CD4-positive, alpha-beta T cell treated with Interleukin-4 for 1 hour (primary cell): ENCODE measurements around the gene FANCD2.
"Not testable (repeated sequence)": the region's sequence is repeated elsewhere in the genome, so short reads cannot be mapped to it uniquely, and the experiment has no call there.

Source experiments
- DNase-seq, 2 donors: peaks; one replicate each; pipeline ENCODE4 v3.0.0-alpha.2; 2020 to 2022

FANCD2 gene

DNA sequence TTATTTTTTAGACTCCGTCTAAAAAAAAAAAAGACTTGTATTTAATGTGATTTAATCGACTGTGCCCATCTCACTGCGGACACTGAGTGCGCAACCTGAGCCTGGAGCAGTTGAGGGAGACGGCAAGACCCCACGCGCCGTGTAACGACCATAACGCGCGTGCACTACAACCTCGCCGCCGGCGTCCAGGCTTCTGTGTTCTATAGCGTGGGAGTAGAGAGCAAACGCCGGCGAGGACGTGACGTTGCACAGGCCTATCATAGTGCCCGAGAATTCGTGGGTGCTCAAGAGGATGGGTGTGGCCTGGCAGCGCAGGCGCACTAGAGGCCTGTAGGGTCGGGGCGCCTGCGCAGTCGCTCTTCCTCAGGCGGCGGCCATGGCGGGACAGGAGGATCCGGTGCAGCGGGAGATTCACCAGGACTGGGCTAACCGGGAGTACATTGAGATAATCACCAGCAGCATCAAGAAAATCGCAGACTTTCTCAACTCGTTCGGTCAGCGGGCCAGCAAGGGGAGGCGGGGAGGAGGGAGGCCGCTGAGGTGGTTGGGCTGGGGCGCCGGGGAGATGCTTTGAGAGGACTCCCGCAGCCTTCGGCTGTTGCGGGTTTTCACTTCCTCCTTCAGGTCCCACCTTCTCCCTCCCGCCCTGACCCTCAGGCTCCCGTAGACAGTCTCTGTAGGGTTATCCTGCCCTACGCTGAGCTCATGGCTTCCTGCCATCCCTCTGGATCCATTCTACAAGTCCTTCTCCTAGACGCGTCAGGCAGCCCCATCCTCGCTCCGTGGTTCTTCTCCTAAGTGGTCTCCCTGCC is 89.3 kb downstream of the FANCD2 start, which contains the start of gene BRK1:
BRK1 (plus strand) TSS at position 350 of the 812 bp plus-strand sequence; CDS start at position 377, 27 bp downstream.
- peak; percentile 95 to 96 for DNase-seq

- DNase-seq: peak; percentile 11 to 27
Measured at GRCh38 chr3:10116138-10116460, 89.9 kb downstream of the FANCD2 start.

DNA sequence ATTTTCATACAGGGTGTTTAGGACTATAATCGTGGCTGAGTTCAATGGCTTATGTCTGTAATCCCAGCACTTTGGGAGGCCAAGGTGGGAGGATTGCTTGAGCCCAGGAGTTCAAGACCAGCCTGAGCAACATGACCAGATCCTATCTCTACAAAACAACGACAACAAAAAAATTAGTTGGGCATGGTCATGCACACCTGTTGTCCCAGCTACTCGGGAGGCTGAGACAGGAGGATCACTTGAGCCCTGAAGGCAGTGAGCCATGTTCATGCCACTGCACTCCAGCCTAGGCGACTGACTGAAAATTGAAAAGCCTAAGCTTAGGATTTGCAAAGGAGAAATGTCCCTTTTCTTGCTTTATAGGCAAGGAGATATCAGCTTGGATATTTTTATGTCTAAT is 90.7 kb downstream of the FANCD2 start:
- no peak for DNase-seq

GRCh38 chr3:10119376-10119775 is 93.1 kb downstream of the FANCD2 start:
- no peak for DNase-seq

DNA sequence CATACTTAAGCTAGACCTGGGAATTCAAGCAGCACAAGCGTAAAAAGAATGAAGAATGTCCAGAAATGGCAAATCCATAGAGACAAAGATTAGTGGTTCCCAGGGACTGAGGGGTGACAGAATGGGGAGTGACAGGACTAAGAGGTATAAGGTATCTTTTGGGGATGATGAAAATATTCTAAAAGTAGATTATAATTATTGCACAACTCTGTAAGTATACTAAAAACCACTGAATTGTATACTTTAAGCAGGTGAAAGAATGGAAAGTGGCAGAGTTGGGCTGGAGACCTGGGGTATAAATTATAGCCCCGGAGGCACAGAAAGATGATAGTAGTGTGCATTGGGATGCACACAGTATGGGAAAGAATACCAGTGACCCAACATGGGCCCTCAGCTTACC is 94.8 kb downstream of the FANCD2 start:
- DNase-seq: no peak

- DNase-seq: no peak
Measured at GRCh38 chr3:10122724-10123123, 96.5 kb downstream of the FANCD2 start.

GRCh38 chr3:10135872-10136271 is 109.6 kb downstream of the FANCD2 start:
- DNase-seq: not testable (repeated sequence)

- no peak for DNase-seq
Measured at GRCh38 chr3:10136426-10137005, 110.3 kb downstream of the FANCD2 start.

DNA sequence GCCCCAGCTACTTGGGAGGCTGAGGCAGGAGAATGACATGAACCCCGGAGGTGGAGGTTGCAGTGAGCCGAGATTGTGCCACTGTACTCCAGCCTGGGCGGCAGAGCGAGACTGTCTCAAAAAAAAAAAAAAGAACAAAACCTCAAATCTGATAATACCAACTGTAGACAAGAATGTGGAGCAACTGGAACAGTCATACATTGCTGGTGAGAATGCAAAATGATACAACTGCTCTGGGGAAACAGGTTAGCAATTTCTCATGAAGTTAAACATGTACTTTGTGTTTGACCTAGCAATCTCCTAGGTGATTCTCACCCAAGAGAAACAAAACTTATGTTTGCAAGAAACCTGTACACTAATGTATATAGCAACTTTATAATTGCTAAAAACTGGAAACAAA is 110.9 kb downstream of the FANCD2 start:
- DNase-seq: no peak

- DNase-seq: no peak
Measured at GRCh38 chr3:10140996-10141546, 114.8 kb downstream of the FANCD2 start.

DNA sequence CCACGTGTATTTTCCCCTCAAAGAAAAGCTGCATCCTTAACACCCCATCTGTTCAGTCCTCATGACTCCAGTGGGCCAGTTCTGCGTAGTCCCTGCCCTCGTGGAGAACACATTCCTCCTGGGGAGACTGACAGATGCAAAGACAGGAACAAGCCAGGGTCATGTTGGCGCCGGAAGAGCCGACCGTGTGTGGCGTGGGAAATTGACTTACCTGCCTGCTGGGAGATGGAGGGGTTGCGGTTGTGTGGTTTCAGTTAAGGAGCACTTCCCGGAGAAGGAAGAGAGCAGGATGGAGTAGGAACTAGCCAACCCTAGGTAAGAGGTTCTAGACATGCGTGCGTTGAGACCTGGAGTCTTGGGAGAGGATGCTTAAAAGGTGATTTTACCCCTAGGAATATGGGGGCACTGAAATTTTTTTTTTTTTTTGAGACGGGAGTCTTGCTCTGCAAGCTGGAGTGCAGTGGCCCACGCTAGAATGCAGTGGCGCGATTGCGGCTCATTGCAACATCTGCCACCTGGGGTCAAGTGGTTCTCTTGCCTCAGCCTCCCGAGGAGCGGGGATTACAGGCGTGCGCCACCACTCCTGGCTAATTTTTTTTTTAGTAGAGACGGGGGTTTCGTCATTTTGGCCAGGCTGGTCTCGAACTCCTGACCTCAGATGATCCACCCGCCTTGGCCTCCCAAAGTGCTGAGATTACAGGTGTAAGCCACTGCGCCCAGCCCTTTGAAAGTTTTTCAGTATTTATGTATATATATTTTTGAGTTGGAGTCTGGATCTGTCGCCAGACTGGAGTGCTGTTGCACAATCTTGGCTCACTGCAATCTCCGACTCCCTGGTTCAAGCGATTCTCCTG is 116.7 kb downstream of the FANCD2 start:
- DNase-seq: peak in 1 of 2 donors; percentile 20

DNA sequence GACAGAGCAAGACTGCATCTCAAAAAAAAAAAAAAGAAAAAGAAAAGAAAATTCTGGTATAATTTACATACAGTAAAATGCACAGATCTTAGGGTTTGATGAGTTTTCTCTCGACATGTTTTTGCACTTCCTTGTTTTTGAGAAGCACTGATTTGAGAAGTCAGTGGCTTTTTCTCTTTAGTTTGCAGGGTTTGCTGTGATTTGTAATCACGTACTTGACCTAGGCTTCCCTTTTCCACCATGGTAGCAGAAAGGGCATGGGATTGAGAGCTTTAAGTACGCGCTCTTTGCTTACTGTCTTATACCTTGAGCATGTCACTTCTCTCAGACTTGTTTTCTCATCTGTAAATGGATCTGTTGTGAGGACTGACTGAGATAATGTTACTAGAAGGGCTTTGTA is 119.4 kb downstream of the FANCD2 start:
- DNase-seq: no peak

DNA sequence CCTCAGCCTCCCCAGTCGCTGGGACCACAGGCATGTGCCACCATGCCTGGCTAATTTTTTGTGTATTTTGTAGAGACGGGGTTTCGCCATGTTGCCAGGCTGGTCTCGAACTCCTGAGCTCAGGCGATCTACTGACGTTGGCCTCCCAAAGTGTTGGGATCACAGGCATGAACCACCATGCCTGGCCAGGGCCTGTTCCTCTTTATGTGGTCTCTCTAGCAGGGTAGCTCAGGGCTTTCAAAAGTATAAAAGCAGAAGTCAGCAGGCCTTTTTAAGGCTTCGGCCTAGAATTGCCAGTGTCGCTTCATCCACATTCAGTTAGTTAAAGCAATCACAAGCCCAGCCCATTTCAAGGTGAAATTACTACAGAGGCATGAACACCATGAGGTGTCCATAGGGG is 123.0 kb downstream of the FANCD2 start:
- DNase-seq: no peak

DNA sequence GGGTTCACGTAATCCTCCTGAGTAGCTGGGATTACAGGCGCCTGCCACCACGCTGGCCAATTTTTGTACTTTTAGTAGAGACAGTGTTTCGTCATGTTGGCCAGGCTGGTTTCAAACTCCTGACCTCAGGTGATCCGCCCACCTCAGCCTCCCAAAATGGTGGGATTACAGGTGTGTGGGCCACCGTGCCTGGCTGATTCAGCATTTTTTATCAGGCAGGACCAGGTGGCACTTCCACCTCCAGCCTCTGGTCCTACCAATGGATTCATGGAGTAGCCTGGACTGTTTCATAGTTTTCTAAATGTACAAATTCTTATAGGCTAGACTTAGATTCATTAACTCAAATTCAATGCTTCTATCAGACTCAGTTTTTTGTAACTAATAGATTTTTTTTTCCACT is 124.8 kb downstream of the FANCD2 start:
- no peak for DNase-seq
